ENCODE data around the gene CCNC.

DNA sequence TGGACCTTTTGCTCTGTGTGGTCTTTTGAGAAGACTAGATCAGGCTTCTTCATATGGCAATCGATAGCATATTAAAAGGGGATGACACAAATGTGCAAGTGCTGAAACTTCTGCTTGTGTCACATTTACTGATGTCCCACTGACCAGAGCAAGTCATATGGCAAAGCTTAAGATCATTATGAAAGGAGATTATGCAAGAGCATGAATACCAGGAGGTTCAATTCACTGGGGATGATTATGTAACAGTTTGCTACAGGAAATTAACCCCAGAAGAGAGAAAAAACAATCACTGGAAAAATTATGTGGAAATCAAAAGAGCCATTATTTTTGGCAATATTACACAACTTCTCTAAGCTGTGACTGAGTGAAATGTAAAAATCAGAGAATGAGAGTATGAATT lies 24.4 kb upstream of the CCNC start:
- TF ChIP-seq POLR2A (IDR thresholded peaks at IDR 0.05; ENCODE audit: low read depth, low read length), result no peak
- TF ChIP-seq POLR2AphosphoS5 (IDR thresholded peaks at IDR 0.05; ENCODE audit: low read depth, low read length), result no peak
- no peak for TF ChIP-seq PAX5 (IDR thresholded peaks at IDR 0.05; ENCODE audit: insufficient read depth, low read length, severe bottlenecking)
- no peak for TF ChIP-seq TAF1 (IDR thresholded peaks at IDR 0.05; ENCODE audit: low read depth, low read length)
